SJSA1 (cell line): ENCODE results near the gene TEKTIP1. TPM values are rescaled to one million over a fixed set of nuclear protein-coding genes. Genes with fewer than 3 reads are reported as not detected.
"Not testable (repeated sequence)": the region's sequence is repeated elsewhere in the genome, so short reads cannot be mapped to it uniquely, and the experiment has no call there.

Experiments used
- DNase-seq, 2 experiments: peaks; one replicate each; pipeline ENCODE4 v3.0.0-alpha.2; 2015 to 2020; ENCODE audit warnings: low spot score in 2 of 2, low read depth in 1 of 2
- H3K27ac ChIP-seq: fragments of 250-450 bp; sonication (Bioruptor Pico); 2 replicates; pipeline ENCODE4 v1.5.1; 2020; ENCODE audit warnings: mild to moderate bottlenecking, moderate library complexity
- H3K27me3 ChIP-seq: fragments of 250-450 bp; sonication (Bioruptor Pico); replicated peaks from 2 replicates; pipeline ENCODE4 v1.5.1; 2020; ENCODE audit warnings: mild to moderate bottlenecking, moderate library complexity
- H3K36me3 ChIP-seq: fragments of 250-450 bp; sonication (Bioruptor Pico); 2 replicates; pipeline ENCODE4 v1.5.1; 2020; ENCODE audit warnings: mild to moderate bottlenecking
- H3K4me1 ChIP-seq: fragments of 250-450 bp; sonication (Bioruptor Pico); replicated peaks from 2 replicates; pipeline ENCODE4 v1.6.1; 2021; ENCODE audit warnings: mild to moderate bottlenecking
- H3K4me3 ChIP-seq: fragments of 250-450 bp; sonication (Bioruptor Pico); 2 replicates; pipeline ENCODE4 v1.5.1; 2020; ENCODE audit warnings: mild to moderate bottlenecking
- H3K9me3 ChIP-seq: fragments of 250-450 bp; sonication (Bioruptor Pico); replicated peaks from 2 replicates; pipeline ENCODE4 v1.5.1; 2020; ENCODE audit warnings: mild to moderate bottlenecking
- total RNA-seq: library from RNA; depleted of rRNA; stranded (reverse); fragments of >200 nt; shearing (Covaris generic); gene quantifications from 2 replicates; pipeline ENCODE4 v1.2.3, GENCODE V29; 2014

TEKTIP1 gene
- total RNA-seq, 1 experiment from 2014 or later = 0.26 TPM

- Histone ChIP-seq H3K9me3 (no peaks in the 10 kb centered on the region), H3K27me3 (no peaks in the 10 kb centered on the region), H3K27ac (no peak overlapping the region), H3K4me3 (no peak overlapping the region), H3K4me1 (peaks cover 49% of the 10 kb centered on the region), H3K36me3 (peaks cover 52% of the 10 kb centered on the region)
- no peak for DNase-seq
Measured at GRCh38 chr19:3576696-3577443, 37.9 kb downstream of the TEKTIP1 start.

GRCh38 chr19:3577723-3578344 is 38.9 kb downstream of the TEKTIP1 start:
- Histone ChIP-seq H3K9me3 (no peaks in the 10 kb centered on the region), H3K4me3 (no peak overlapping the region), H3K27me3 (no peaks in the 10 kb centered on the region), H3K36me3 (peaks cover 52% of the 10 kb centered on the region), H3K27ac (no peak overlapping the region), H3K4me1 (peaks cover 48% of the 10 kb centered on the region)
- no peak for DNase-seq

DNA sequence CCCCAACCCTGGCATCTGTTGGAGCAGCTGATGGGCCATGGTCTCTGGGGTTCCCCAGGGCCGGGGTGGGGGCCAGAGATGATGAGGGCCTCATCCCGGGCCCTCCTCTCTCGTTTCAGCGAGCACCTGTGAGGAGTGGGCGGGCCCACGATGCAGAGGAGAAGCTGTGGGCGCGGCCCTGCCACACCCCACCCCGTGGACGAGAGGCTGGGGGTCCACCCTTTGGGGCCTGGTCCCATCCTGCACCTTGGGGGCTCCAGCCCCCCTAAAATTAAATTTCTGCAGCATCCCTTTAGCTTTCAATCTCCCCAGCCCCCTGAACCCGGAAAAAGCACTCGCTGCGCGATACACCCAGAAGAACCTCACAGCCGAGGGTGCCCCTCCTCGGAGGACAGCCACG is 39.4 kb downstream of the TEKTIP1 start:
- no peaks in the 10 kb centered on the region for H3K9me3 ChIP-seq
- peaks cover 48% of the 10 kb centered on the region for H3K4me1 ChIP-seq
- DNase-seq = no peak
- peaks cover 47% of the 10 kb centered on the region for H3K36me3 ChIP-seq
- no peak overlapping the region for H3K4me3 ChIP-seq
- H3K27ac ChIP-seq = peak overlapping the region; percentile 97
- no peaks in the 10 kb centered on the region for H3K27me3 ChIP-seq

DNA sequence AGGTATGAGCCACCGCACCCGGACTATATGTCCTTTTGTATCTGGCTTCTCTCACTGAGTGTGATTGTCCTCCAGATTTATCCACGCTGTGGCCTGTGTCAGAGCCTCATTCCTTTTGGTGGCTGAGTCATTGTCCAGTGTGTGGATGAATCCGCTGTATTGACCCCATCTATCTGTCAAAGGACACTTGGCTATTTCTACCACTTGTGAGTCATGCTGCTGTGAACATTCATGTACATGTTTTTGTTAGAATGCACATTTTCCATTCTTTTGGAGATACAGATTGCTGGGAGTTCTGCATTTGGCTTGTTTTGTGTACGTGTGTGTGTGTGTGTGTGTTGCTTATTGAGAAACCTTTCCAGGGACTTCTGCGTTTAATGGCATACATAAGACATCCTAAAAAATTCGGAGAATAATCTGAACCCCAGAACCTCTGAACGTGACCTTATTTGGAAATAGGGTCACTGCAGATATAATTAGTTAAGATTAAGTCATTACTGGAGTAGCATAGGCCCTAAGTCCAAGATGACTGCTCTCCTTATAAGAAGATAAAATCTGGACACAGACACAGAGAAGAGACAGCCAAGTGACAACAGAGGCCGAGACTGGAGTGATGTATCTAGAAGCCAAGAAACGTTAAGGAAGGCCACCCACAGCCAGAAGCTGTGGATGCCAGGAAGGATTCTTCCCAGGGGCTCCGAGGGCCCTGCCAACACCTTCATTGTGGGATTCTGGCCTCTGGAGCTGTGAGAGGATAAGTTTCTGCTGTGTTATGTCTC is 41.4 kb downstream of the TEKTIP1 start:
- Histone ChIP-seq H3K36me3 (peaks cover 29% of the 10 kb centered on the region), H3K27me3 (no peaks in the 10 kb centered on the region), H3K4me3 (no peak overlapping the region), H3K4me1 (peaks cover 53% of the 10 kb centered on the region), H3K27ac (peak overlapping the region; percentile 97), H3K9me3 (no peaks in the 10 kb centered on the region)
- DNase-seq = peak; percentile 91 to 92

DNA sequence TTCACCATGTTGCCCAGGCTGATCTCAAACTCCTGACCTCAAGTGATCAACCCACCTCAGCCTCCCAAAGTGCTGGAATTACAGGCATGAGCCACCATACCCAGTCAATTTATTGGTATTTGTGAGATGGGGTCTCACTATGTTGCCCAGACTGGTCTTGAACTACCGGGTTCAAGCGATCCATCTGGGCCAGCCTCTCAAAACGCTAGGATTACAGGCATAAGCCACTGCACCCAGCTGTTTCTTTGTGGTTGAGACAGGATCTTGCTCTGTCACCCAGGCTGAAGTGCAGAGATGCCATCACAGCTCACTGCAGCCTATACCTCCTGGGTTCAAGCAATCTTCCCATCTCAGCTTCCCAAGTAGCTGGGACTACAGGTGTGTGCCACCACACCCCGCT is 42.8 kb downstream of the TEKTIP1 start:
- H3K9me3 ChIP-seq, H3K4me3 ChIP-seq, H3K27me3 ChIP-seq, DNase-seq: not testable (repeated sequence)
- H3K4me1 ChIP-seq = peaks cover 62% of the 10 kb centered on the region
- peaks cover 16% of the 10 kb centered on the region for H3K36me3 ChIP-seq
- peak overlapping the region; percentile 24; the same call in 1 of the 2 replicates for H3K27ac ChIP-seq

DNA sequence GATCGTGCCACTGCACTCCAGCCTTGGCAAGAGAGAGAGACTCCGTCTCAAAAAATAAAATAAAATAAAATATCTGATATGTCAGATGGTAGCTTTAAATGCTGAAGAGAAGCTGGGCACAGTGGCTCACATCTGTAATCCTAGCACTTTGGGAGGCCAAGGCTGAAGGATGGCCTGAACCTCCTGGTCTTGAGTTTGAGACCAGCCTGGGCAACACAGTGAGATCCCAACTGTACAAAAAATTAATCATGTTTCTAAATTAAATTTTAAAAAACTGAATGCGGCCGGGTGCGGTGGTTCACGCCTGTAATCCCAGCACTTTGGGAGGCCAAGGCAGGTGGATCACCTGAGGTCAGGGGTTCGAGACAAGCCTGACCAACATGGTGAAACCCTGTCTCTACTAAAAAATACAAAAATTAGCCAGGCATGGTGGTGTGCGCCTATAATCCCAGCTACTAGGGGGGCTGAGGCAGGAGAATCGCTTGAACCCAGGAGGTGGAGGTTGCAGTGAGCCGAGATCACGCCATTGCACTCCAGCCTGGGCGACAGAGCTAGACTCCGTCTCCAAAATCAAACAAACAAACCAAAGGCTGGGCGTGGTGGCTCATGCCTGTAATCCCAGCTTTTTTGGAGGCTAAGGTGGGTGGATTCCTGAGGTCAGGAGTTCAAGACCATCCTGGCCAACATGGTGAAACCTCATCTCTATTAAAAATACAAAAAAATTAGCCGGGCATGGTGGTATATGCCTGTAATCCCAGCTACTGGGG is 45.2 kb downstream of the TEKTIP1 start:
- not testable (repeated sequence) for H3K27ac ChIP-seq, DNase-seq, H3K36me3 ChIP-seq, H3K27me3 ChIP-seq, H3K4me3 ChIP-seq, H3K9me3 ChIP-seq
- peaks cover 47% of the 10 kb centered on the region for H3K4me1 ChIP-seq

GRCh38 chr19:3585301-3586126 is 46.5 kb downstream of the TEKTIP1 start, which contains the start of gene GIPC3:
TSS of gene GIPC3 (plus strand) at chr19:3585478. CDS start at chr19:3585598, 120 bp downstream.
- Histone ChIP-seq H3K9me3 (peaks cover 2% of the 10 kb centered on the region; the same call in 1 of the 2 replicates), H3K4me3 (peak within 1 kb of the TSS; percentile 57), H3K27me3 (no peaks in the 10 kb centered on the region), H3K27ac (peak within 1 kb of the TSS; percentile 71), H3K36me3 (peaks cover 9% of the 10 kb centered on the region; the same call in 1 of the 2 replicates), H3K4me1 (peaks cover 35% of the 10 kb centered on the region)
- DNase-seq = peak; percentile 42 to 54

GRCh38 chr19:3586127-3586626 is 47.2 kb downstream of the TEKTIP1 start:
- peak in 1 of 2 experiments; percentile 54 for DNase-seq
- Histone ChIP-seq H3K36me3 (peaks cover 10% of the 10 kb centered on the region), H3K4me1 (peaks cover 28% of the 10 kb centered on the region), H3K4me3 (peak overlapping the region; percentile 57), H3K27ac (peak overlapping the region; percentile 71), H3K9me3 (peaks cover 2% of the 10 kb centered on the region; the same call in 1 of the 2 replicates), H3K27me3 (no peaks in the 10 kb centered on the region)

GRCh38 chr19:3586707-3587346 is 47.9 kb downstream of the TEKTIP1 start:
- peaks cover 17% of the 10 kb centered on the region for H3K36me3 ChIP-seq
- H3K9me3 ChIP-seq = peaks cover 2% of the 10 kb centered on the region; the same call in 1 of the 2 replicates
- H3K27ac ChIP-seq = no peak overlapping the region
- no peaks in the 10 kb centered on the region for H3K27me3 ChIP-seq
- peaks cover 21% of the 10 kb centered on the region for H3K4me1 ChIP-seq
- H3K4me3 ChIP-seq = no peak overlapping the region
- peak in 1 of 2 experiments; percentile 40 for DNase-seq

DNA sequence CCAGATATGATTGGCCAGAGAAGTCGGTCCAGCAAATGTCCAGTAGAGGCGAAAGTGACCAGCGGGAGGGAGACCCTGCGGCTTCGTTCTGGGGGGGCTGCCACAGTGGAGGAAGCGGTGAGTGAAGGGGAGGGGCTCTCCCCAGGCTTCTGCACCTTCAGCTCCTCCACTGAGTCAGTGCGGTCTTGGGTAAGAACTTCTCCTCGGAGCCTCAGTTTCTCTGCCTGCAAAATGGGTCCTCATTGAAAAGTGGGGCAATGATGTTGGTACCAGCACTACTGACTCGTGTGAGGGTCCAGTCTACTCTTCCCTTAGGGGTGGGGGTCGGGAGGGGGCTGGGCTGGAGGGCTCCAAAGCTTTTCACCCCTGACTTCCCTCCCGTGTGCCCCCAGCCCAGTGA is 50.5 kb downstream of the TEKTIP1 start:
- Histone ChIP-seq H3K4me1 (peaks cover 15% of the 10 kb centered on the region), H3K4me3 (no peak overlapping the region), H3K27me3 (no peaks in the 10 kb centered on the region), H3K27ac (no peak overlapping the region), H3K9me3 (peaks cover 2% of the 10 kb centered on the region; the same call in 1 of the 2 replicates), H3K36me3 (peaks cover 21% of the 10 kb centered on the region)
- DNase-seq = no peak

GRCh38 chr19:3589949-3590348 is 51.0 kb downstream of the TEKTIP1 start:
- Histone ChIP-seq H3K36me3 (peaks cover 21% of the 10 kb centered on the region), H3K27ac (no peak overlapping the region), H3K4me1 (peaks cover 13% of the 10 kb centered on the region), H3K27me3 (no peaks in the 10 kb centered on the region), H3K4me3 (no peak overlapping the region), H3K9me3 (peaks cover 2% of the 10 kb centered on the region; the same call in 1 of the 2 replicates)
- DNase-seq = peak in 1 of 2 experiments; percentile 46
